Liver (tissue), 9 donors: Measurements from ENCODE around the gene EBPL. TPM values are rescaled to one million over a fixed set of nuclear protein-coding genes. Genes with fewer than 3 reads are reported as not detected.

Source experiments
- DNase-seq: peaks from one replicate; pipeline ENCODE4 v3.0.0-alpha.2; 2017; ENCODE audit warnings: low spot score
- H3K27ac ChIP-seq, 2 donors: one replicate each; pipeline ENCODE4 v1.7.0; 2013; ENCODE audit warnings: inconsistent platforms in 2 of 2, low read length in 2 of 2, control low read depth in 1 of 2, low read depth in 1 of 2, mild to moderate bottlenecking in 1 of 2
- H3K27me3 ChIP-seq, 4 donors: one replicate each; pipeline versions ENCODE4 v1.6.1 to v1.7.0; 2013; ENCODE audit warnings: low read length in 3 of 4, inconsistent platforms in 1 of 4, mild to moderate bottlenecking in 1 of 4, moderate library complexity in 1 of 4; ENCODE audit not compliant: control insufficient read depth in 4 of 4, insufficient read depth in 4 of 4
- H3K36me3 ChIP-seq, 4 donors: one replicate each; pipeline versions ENCODE4 v1.6.1 to v1.7.0; 2013; ENCODE audit warnings: low read length in 3 of 4, mild to moderate bottlenecking in 3 of 4, low read depth in 1 of 4, moderate library complexity in 1 of 4; ENCODE audit not compliant: control insufficient read depth in 4 of 4, insufficient read depth in 3 of 4
- H3K4me1 ChIP-seq, 4 donors: one replicate each; pipeline versions ENCODE4 v1.6.1 to v1.7.0; 2013; ENCODE audit warnings: low read length in 3 of 4, mild to moderate bottlenecking in 3 of 4, moderate library complexity in 1 of 4; ENCODE audit not compliant: control insufficient read depth in 4 of 4, insufficient read depth in 4 of 4
- H3K4me3 ChIP-seq, 3 donors: one replicate each; pipeline versions ENCODE4 v1.6.1 to v1.7.0; 2013; ENCODE audit warnings: low read length in 3 of 3, control low read depth in 1 of 3, low read depth in 1 of 3, mild to moderate bottlenecking in 1 of 3
- H3K9ac ChIP-seq, 2 donors: one replicate each; pipeline ENCODE4 v1.7.0; 2013; ENCODE audit warnings: low read length in 2 of 2, mild to moderate bottlenecking in 2 of 2, moderate library complexity in 2 of 2, control low read depth in 1 of 2, low read depth in 1 of 2
- H3K9me3 ChIP-seq, 4 donors: one replicate each; pipeline versions ENCODE4 v1.6.1 to v1.7.0; 2013; ENCODE audit warnings: low read length in 3 of 4; ENCODE audit not compliant: control insufficient read depth in 4 of 4
- EGR1 ChIP-seq, 2 donors: IDR thresholded peaks; 2 replicates each; pipeline ENCODE4 v1.6.1; 2016 to 2018; ENCODE audit warnings: antibody characterized with exemption in 2 of 2, low read depth in 2 of 2
- FOXA1 ChIP-seq: IDR thresholded peaks from 2 replicates; pipeline ENCODE4 v1.6.1; 2016; ENCODE audit warnings: antibody characterized with exemption
- FOXA2 ChIP-seq: IDR thresholded peaks from 2 replicates; pipeline ENCODE4 v1.6.1; 2016; ENCODE audit warnings: antibody characterized with exemption
- GABPA ChIP-seq, 2 donors: IDR thresholded peaks in 1 of 2; conservative IDR thresholded peaks in 1 of 2; 2 replicates each; pipeline ENCODE4 v1.6.1; 2016; ENCODE audit warnings: antibody characterized with exemption in 2 of 2, mild to moderate bottlenecking in 1 of 2, moderate library complexity in 1 of 2
- HNF4A ChIP-seq, 2 donors: conservative IDR thresholded peaks; 2 replicates each; pipeline ENCODE4 v1.6.1; 2016; ENCODE audit warnings: antibody characterized with exemption in 2 of 2, mild to moderate bottlenecking in 2 of 2
- HNF4G ChIP-seq: IDR thresholded peaks from 2 replicates; pipeline ENCODE4 v1.6.1; 2016; ENCODE audit warnings: antibody characterized with exemption
- JUND ChIP-seq, 2 donors: IDR thresholded peaks; 2 replicates each; pipeline ENCODE4 v1.6.1; 2016; ENCODE audit warnings: antibody characterized with exemption in 2 of 2
- NR2F2 ChIP-seq: IDR thresholded peaks from 2 replicates; pipeline ENCODE4 v1.6.1; 2016; ENCODE audit warnings: antibody characterized with exemption
- RAD21 ChIP-seq, 2 donors: IDR thresholded peaks; 2 replicates each; pipeline ENCODE4 v1.6.1; 2016; ENCODE audit warnings: antibody characterized with exemption in 2 of 2, mild to moderate bottlenecking in 2 of 2
- RXRA ChIP-seq, 2 donors: IDR thresholded peaks; 2 replicates each; pipeline ENCODE4 v1.6.1; 2017 to 2018; ENCODE audit warnings: antibody characterized with exemption in 2 of 2, mild to moderate bottlenecking in 1 of 2
- TAF1 ChIP-seq: conservative IDR thresholded peaks from 2 replicates; pipeline ENCODE4 v1.6.1; 2016; ENCODE audit warnings: antibody characterized with exemption, mild to moderate bottlenecking
- YY1 ChIP-seq: IDR thresholded peaks from 2 replicates; pipeline ENCODE4 v1.6.1; 2016; ENCODE audit warnings: antibody characterized with exemption, mild to moderate bottlenecking
- WGBS: extraction: QIAGEN DNeasy Blood & Tissue Kit; methylation state at CpG from one replicate; pipeline ENCODE4 v1.1.7; 2013; 5-methylcytosine and 5-hydroxymethylcytosine counted together
- polyA plus RNA-seq, 2 donors: library from polyadenylated mRNA; stranded (reverse) in 1 of 2; unstranded in 1 of 2; fragments of 200-250 nt in 1 of 2; fragments of >200 nt in 1 of 2; fragmentation: Nextera tagmentation in 1 of 2; extraction: Ambion mirVana in 1 of 2; gene quantifications; one replicate each; pipeline versions ENCODE4 v1.2.1 to v1.2.3, GENCODE V29; 2013 to 2015
- total RNA-seq, 2 donors: library from RNA; depleted of rRNA; stranded (reverse); fragments of >200 nt; gene quantifications; one replicate each; pipeline ENCODE4 v1.2.3, GENCODE V29; 2014
- TF ChIP-seq, protein P1 (sequence below): fragments of 150-350 bp; IDR thresholded peaks from 2 replicates; pipeline ENCODE4 v1.5.1; 2017; ENCODE audit warnings: improper control_type of control experiment, low read depth, low read length; ENCODE audit not compliant: missing input control
- TF ChIP-seq, protein P2 (sequence below): IDR thresholded peaks from 2 replicates; pipeline ENCODE4 v1.6.1; 2016; ENCODE audit warnings: antibody characterized with exemption
- TF ChIP-seq, protein P3 (sequence below): IDR thresholded peaks from 2 replicates; pipeline ENCODE4 v1.6.1; 2016; ENCODE audit warnings: antibody characterized with exemption, mild to moderate bottlenecking
- TF ChIP-seq, protein P4 (sequence below): IDR thresholded peaks from 2 replicates; pipeline ENCODE4 v1.6.1; 2016; ENCODE audit warnings: antibody characterized with exemption
- TF ChIP-seq, protein P5 (sequence below): IDR thresholded peaks from 2 replicates; pipeline ENCODE4 v1.6.1; 2016; ENCODE audit warnings: antibody characterized with exemption
- donor health status: healthy.
- donor health status: healthy.
- donor health status: healthy.
- donor health status: healthy.
- donor health status: healthy.

EBPL gene
- total and polyA plus RNA-seq, 4 donors: 44.3 to 122 (median 50.7) TPM

DNA sequence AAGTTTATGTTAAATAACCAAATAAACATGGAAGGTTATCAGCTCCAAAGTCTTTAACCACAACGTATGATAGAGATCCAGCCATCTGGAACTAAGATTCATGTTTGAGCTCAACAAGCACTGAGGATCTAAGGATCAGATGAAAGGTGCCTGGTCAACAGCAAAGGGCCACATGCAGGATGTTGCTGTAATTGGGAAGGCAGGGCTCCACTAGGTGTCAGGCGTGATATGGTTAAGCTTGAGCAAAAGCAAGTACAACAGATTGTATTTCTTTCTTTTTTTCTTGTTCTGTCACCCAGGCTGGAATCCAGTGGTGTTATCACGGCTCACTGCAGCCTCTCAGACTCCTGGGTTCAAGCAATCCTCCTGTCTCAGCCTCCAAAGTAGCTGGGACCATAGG is 12.0 kb downstream of the EBPL start:
- Histone ChIP-seq H3K4me3 (no peak overlapping the region), H3K27me3 (no peaks in the 10 kb centered on the region), H3K36me3 (peaks cover 0 to 7% (median under 1%) of the 10 kb centered on the region in 4 donors), H3K9ac (no peak overlapping the region), H3K9me3 (no peaks in the 10 kb centered on the region), H3K4me1 (peaks cover 0 to 10% (median 8%) of the 10 kb centered on the region in 4 donors), H3K27ac (no peak overlapping the region)
- 56% methylated on average over 3 of the region's 3 CpGs for WGBS
- TF ChIP-seq NR2F2 (no peak), RAD21 (IDR thresholded peaks at IDR 0.05) (peak; percentile 68 to 74)
- TF ChIP-seq, protein P1, sequence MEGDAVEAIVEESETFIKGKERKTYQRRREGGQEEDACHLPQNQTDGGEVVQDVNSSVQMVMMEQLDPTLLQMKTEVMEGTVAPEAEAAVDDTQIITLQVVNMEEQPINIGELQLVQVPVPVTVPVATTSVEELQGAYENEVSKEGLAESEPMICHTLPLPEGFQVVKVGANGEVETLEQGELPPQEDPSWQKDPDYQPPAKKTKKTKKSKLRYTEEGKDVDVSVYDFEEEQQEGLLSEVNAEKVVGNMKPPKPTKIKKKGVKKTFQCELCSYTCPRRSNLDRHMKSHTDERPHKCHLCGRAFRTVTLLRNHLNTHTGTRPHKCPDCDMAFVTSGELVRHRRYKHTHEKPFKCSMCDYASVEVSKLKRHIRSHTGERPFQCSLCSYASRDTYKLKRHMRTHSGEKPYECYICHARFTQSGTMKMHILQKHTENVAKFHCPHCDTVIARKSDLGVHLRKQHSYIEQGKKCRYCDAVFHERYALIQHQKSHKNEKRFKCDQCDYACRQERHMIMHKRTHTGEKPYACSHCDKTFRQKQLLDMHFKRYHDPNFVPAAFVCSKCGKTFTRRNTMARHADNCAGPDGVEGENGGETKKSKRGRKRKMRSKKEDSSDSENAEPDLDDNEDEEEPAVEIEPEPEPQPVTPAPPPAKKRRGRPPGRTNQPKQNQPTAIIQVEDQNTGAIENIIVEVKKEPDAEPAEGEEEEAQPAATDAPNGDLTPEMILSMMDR: peak; percentile 21
- no peak for DNase-seq

DNA sequence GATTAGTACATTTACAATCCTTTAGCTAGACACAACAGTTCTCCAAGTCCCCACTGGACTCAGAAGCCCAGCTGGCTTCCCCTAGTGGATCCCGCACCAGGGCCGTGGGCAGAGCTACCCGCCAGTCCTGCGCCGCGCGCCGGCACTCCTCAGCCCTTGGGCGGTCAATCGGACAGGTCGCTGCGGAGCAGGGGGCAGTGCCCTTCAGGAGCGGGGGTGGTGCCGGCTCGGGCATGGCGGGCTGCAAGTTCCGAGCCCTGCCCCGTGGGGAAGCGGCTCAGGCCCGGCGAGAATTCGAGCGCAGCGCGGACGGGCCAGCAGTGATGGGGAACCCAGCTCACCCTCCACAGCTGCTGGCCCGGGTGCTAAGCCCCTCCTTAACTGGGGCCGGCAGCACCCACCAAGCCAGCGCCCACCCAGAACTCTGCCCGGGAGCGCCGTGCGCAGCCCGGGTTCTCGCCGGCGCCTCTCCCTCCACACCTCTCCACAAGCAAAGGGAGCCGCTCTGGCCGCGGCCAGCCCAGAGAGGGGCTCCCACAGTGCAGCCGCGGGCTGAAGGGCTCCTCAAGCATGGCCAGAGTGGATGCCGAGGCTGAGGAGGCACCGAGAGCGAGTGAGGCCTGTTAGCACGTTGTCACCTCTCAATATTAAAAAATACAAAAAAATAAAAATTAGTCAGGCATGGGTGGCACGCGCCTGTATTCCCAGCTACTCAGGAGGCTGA is 12.9 kb downstream of the EBPL start:
- H3K9ac ChIP-seq: no peak overlapping the region
- no peak overlapping the region for H3K27ac ChIP-seq
- WGBS: 95% methylated on average over 48 of the region's 48 CpGs
- H3K4me3 ChIP-seq: no peak overlapping the region
- no peaks in the 10 kb centered on the region for H3K27me3 ChIP-seq
- H3K9me3 ChIP-seq: no peaks in the 10 kb centered on the region
- peaks cover 0 to 10% (median 8%) of the 10 kb centered on the region in 4 donors for H3K4me1 ChIP-seq
- no peak for DNase-seq
- peaks cover 0 to 7% (median under 1%) of the 10 kb centered on the region in 4 donors for H3K36me3 ChIP-seq
- no peak for TF ChIP-seq RXRA (IDR thresholded peaks at IDR 0.05)
- TF ChIP-seq, protein P2, sequence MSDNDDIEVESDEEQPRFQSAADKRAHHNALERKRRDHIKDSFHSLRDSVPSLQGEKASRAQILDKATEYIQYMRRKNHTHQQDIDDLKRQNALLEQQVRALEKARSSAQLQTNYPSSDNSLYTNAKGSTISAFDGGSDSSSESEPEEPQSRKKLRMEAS: no peak
- no peak for TF ChIP-seq EGR1 (IDR thresholded peaks at IDR 0.05; ENCODE audit: low read depth in 2 of 2)
- no peak for TF ChIP-seq JUND (IDR thresholded peaks at IDR 0.05)
- TF ChIP-seq HNF4A (conservative IDR thresholded peaks at IDR 0.05): no peak
- TF ChIP-seq, protein P1: no peak
- TF ChIP-seq, protein P3, sequence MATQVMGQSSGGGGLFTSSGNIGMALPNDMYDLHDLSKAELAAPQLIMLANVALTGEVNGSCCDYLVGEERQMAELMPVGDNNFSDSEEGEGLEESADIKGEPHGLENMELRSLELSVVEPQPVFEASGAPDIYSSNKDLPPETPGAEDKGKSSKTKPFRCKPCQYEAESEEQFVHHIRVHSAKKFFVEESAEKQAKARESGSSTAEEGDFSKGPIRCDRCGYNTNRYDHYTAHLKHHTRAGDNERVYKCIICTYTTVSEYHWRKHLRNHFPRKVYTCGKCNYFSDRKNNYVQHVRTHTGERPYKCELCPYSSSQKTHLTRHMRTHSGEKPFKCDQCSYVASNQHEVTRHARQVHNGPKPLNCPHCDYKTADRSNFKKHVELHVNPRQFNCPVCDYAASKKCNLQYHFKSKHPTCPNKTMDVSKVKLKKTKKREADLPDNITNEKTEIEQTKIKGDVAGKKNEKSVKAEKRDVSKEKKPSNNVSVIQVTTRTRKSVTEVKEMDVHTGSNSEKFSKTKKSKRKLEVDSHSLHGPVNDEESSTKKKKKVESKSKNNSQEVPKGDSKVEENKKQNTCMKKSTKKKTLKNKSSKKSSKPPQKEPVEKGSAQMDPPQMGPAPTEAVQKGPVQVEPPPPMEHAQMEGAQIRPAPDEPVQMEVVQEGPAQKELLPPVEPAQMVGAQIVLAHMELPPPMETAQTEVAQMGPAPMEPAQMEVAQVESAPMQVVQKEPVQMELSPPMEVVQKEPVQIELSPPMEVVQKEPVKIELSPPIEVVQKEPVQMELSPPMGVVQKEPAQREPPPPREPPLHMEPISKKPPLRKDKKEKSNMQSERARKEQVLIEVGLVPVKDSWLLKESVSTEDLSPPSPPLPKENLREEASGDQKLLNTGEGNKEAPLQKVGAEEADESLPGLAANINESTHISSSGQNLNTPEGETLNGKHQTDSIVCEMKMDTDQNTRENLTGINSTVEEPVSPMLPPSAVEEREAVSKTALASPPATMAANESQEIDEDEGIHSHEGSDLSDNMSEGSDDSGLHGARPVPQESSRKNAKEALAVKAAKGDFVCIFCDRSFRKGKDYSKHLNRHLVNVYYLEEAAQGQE: no peak
- no peak for TF ChIP-seq NR2F2
- TF ChIP-seq, protein P4, sequence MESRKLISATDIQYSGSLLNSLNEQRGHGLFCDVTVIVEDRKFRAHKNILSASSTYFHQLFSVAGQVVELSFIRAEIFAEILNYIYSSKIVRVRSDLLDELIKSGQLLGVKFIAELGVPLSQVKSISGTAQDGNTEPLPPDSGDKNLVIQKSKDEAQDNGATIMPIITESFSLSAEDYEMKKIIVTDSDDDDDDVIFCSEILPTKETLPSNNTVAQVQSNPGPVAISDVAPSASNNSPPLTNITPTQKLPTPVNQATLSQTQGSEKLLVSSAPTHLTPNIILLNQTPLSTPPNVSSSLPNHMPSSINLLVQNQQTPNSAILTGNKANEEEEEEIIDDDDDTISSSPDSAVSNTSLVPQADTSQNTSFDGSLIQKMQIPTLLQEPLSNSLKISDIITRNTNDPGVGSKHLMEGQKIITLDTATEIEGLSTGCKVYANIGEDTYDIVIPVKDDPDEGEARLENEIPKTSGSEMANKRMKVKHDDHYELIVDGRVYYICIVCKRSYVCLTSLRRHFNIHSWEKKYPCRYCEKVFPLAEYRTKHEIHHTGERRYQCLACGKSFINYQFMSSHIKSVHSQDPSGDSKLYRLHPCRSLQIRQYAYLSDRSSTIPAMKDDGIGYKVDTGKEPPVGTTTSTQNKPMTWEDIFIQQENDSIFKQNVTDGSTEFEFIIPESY: no peak
- TF ChIP-seq, protein P5, sequence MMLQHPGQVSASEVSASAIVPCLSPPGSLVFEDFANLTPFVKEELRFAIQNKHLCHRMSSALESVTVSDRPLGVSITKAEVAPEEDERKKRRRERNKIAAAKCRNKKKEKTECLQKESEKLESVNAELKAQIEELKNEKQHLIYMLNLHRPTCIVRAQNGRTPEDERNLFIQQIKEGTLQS: no peak
- no peak for TF ChIP-seq GABPA (IDR thresholded peaks at IDR 0.05 in 1 of 2, conservative IDR thresholded peaks at IDR 0.05 in 1 of 2)
- no peak for TF ChIP-seq YY1
- TF ChIP-seq FOXA2: no peak
- no peak for TF ChIP-seq TAF1
- no peak for TF ChIP-seq RAD21 (IDR thresholded peaks at IDR 0.05)
- no peak for TF ChIP-seq HNF4G
- TF ChIP-seq FOXA1: no peak
